Mesendoderm (in vitro differentiated cells): ENCODE results near the gene ZNF654.
A peak's percentile ranks its signal among the peaks of the same experiment; 100 is the strongest.
"Not testable (repeated sequence)": the region's sequence is repeated elsewhere in the genome, so short reads cannot be mapped to it uniquely, and the experiment has no call there.

ENCODE experiments used
- DNase-seq: peaks from one replicate; pipeline ENCODE4 v3.0.0; 2013
- H2AK5ac ChIP-seq: 2 replicates; pipeline ENCODE4 v1.6.1; 2013; ENCODE audit warnings: low read length, inconsistent platforms
- H2BK120ac ChIP-seq: 2 replicates; pipeline ENCODE4 v1.6.1; 2013; ENCODE audit warnings: low read depth, mild to moderate bottlenecking, low read length, moderate library complexity, mixed read lengths
- H2BK15ac ChIP-seq: replicated peaks from 2 replicates; pipeline ENCODE4 v1.6.1; 2013; ENCODE audit warnings: low read depth, mild to moderate bottlenecking, moderate library complexity
- H2BK5ac ChIP-seq: 2 replicates; pipeline ENCODE4 v1.6.1; 2013; ENCODE audit warnings: low read length, inconsistent platforms
- H3K18ac ChIP-seq: 2 replicates; pipeline ENCODE4 v1.6.1; 2013; ENCODE audit warnings: mild to moderate bottlenecking, low read length, mixed read lengths
- H3K23ac ChIP-seq: one replicate; pipeline ENCODE4 v1.6.1; 2013; ENCODE audit warnings: low read length
- H3K27ac ChIP-seq: 2 replicates; pipeline ENCODE4 v1.5.1; 2013; ENCODE audit warnings: low read depth, mild to moderate bottlenecking, inconsistent platforms, low read length, moderate library complexity
- H3K27me3 ChIP-seq: 2 replicates; pipeline ENCODE4 v1.6.1; 2013; ENCODE audit warnings: low read length, control low read depth, mild to moderate bottlenecking, inconsistent platforms; ENCODE audit not compliant: insufficient read depth, poor library complexity
- H3K36me3 ChIP-seq: 2 replicates; pipeline ENCODE4 v1.6.1; 2013; ENCODE audit warnings: low read length, inconsistent platforms; ENCODE audit not compliant: control insufficient read depth, insufficient read depth
- H3K4ac ChIP-seq: one replicate; pipeline ENCODE4 v1.6.1; 2013; ENCODE audit warnings: low read depth, mild to moderate bottlenecking, low read length, moderate library complexity
- H3K4me1 ChIP-seq: 2 replicates; pipeline ENCODE4 v1.6.1; 2013; ENCODE audit warnings: low read depth, low read length, inconsistent platforms; ENCODE audit not compliant: control insufficient read depth
- H3K4me2 ChIP-seq: 2 replicates; pipeline ENCODE4 v1.6.1; 2013; ENCODE audit warnings: low read length
- H3K4me3 ChIP-seq: 2 replicates; pipeline ENCODE4 v1.5.1; 2013; ENCODE audit warnings: mild to moderate bottlenecking, low read length
- H3K56ac ChIP-seq: one replicate; pipeline ENCODE4 v1.6.1; 2013; ENCODE audit warnings: low read length
- H3K79me1 ChIP-seq: 2 replicates; pipeline ENCODE4 v1.6.1; 2013; ENCODE audit warnings: low read length, inconsistent platforms
- H3K79me2 ChIP-seq: 2 replicates; pipeline ENCODE4 v1.6.1; 2013; ENCODE audit warnings: mild to moderate bottlenecking, low read length; ENCODE audit not compliant: control insufficient read depth, insufficient read depth
- H3K9ac ChIP-seq: 2 replicates; pipeline ENCODE4 v1.6.1; 2013; ENCODE audit warnings: low read length, inconsistent platforms
- H4K5ac ChIP-seq: one replicate; pipeline ENCODE4 v1.6.1; 2013; ENCODE audit warnings: low read length
- H4K8ac ChIP-seq: one replicate; pipeline ENCODE4 v1.6.1; 2013; ENCODE audit warnings: low read depth, mild to moderate bottlenecking, control low read depth, low read length, moderate library complexity
- WGBS: extraction: QIAGEN DNeasy Blood & Tissue Kit; methylation state at CpG from one replicate; pipeline ENCODE4 v1.1.7; 2013; ENCODE audit warnings: low lambda C conversion rate, missing lambda C conversion rate; ENCODE audit not compliant: insufficient coverage; ENCODE audit errors: extremely low coverage; 5-methylcytosine and 5-hydroxymethylcytosine counted together

Gene ZNF654

GRCh38 chr3:88112289-88112688 lies 53.2 kb downstream of the ZNF654 start:
- H3K79me2 ChIP-seq = no peaks in the 10 kb centered on the region
- H3K4me3 ChIP-seq = no peak overlapping the region
- no peak overlapping the region for H3K4me2 ChIP-seq
- H4K8ac ChIP-seq = no peak overlapping the region
- DNase-seq = no peak
- H3K9ac ChIP-seq = no peak overlapping the region
- H2BK15ac ChIP-seq = no peak overlapping the region
- no peak overlapping the region for H2AK5ac ChIP-seq
- WGBS = no CpG with 5 or more reads among the region's 1 CpG
- H3K79me1 ChIP-seq = peaks cover 2% of the 10 kb centered on the region
- H3K27ac ChIP-seq = no peak overlapping the region
- no peak overlapping the region for H2BK120ac ChIP-seq
- no peaks in the 10 kb centered on the region for H3K27me3 ChIP-seq
- H3K36me3 ChIP-seq = no peaks in the 10 kb centered on the region
- H3K23ac ChIP-seq = no peak overlapping the region
- no peak overlapping the region for H3K4ac ChIP-seq
- no peak overlapping the region for H4K5ac ChIP-seq
- H3K4me1 ChIP-seq = no peaks in the 10 kb centered on the region
- no peak overlapping the region for H3K18ac ChIP-seq
- H2BK5ac ChIP-seq = no peak overlapping the region
- H3K56ac ChIP-seq = no peak overlapping the region

- Histone ChIP-seq H4K5ac (no peak overlapping the region), H3K27me3 (no peaks in the 10 kb centered on the region), H2BK120ac (no peak overlapping the region), H3K79me2 (no peaks in the 10 kb centered on the region), H2AK5ac (no peak overlapping the region), H3K27ac (no peak overlapping the region), H3K4me1 (no peaks in the 10 kb centered on the region), H3K4me3 (no peak overlapping the region), H3K4me2 (no peak overlapping the region), H3K9ac (no peak overlapping the region), H3K36me3 (no peaks in the 10 kb centered on the region), H2BK5ac (no peak overlapping the region), H3K18ac (no peak overlapping the region), H4K8ac (no peak overlapping the region), H3K4ac (no peak overlapping the region), H2BK15ac (no peak overlapping the region), H3K56ac (no peak overlapping the region), H3K79me1 (peaks cover 2% of the 10 kb centered on the region), H3K23ac (no peak overlapping the region)
- WGBS = no CpG with 5 or more reads among the region's 5 CpGs
- DNase-seq = peak; percentile 84
These were observed 54.5 kb downstream of the ZNF654 start for GRCh38 chr3:88113311-88114162.

GRCh38 chr3:88114878-88115549 lies 56.0 kb downstream of the ZNF654 start:
- Histone ChIP-seq H2BK120ac (no peak overlapping the region), H3K23ac (no peak overlapping the region), H3K18ac (no peak overlapping the region), H3K9ac (no peak overlapping the region), H4K5ac (no peak overlapping the region), H2BK15ac (no peak overlapping the region), H3K27ac (no peak overlapping the region), H3K36me3 (no peaks in the 10 kb centered on the region), H3K56ac (no peak overlapping the region), H3K4me2 (no peak overlapping the region), H3K4me1 (no peaks in the 10 kb centered on the region), H3K4ac (no peak overlapping the region), H3K79me2 (no peaks in the 10 kb centered on the region), H2BK5ac (no peak overlapping the region), H3K4me3 (no peak overlapping the region), H3K27me3 (no peaks in the 10 kb centered on the region), H3K79me1 (peaks cover 2% of the 10 kb centered on the region), H2AK5ac (no peak overlapping the region), H4K8ac (no peak overlapping the region)
- WGBS = no CpG with 5 or more reads among the region's 3 CpGs
- DNase-seq = no peak

- no peak overlapping the region for H4K5ac ChIP-seq
- H2BK5ac ChIP-seq = no peak overlapping the region
- no peak overlapping the region for H4K8ac ChIP-seq
- no peak overlapping the region for H2AK5ac ChIP-seq
- H3K4me1 ChIP-seq = no peaks in the 10 kb centered on the region
- no peak overlapping the region for H3K27ac ChIP-seq
- H3K79me1 ChIP-seq = no peaks in the 10 kb centered on the region
- H3K4ac ChIP-seq = no peak overlapping the region
- no peak overlapping the region for H2BK15ac ChIP-seq
- H3K79me2 ChIP-seq = no peaks in the 10 kb centered on the region
- no peak overlapping the region for H3K4me2 ChIP-seq
- WGBS = no CpG with 5 or more reads among the region's 1 CpG
- H2BK120ac ChIP-seq = no peak overlapping the region
- H3K9ac ChIP-seq = no peak overlapping the region
- H3K56ac ChIP-seq = no peak overlapping the region
- no peak overlapping the region for H3K18ac ChIP-seq
- no peak overlapping the region for H3K23ac ChIP-seq
- no peak overlapping the region for H3K4me3 ChIP-seq
- H3K27me3 ChIP-seq = no peaks in the 10 kb centered on the region
- no peak for DNase-seq
- no peaks in the 10 kb centered on the region for H3K36me3 ChIP-seq
These were observed 58.6 kb downstream of the ZNF654 start for GRCh38 chr3:88117683-88118082.

- not testable (repeated sequence) for H3K4me2 ChIP-seq, H3K23ac ChIP-seq, H3K27me3 ChIP-seq, H3K4ac ChIP-seq, H3K36me3 ChIP-seq, H2BK5ac ChIP-seq, H3K79me1 ChIP-seq, H2BK120ac ChIP-seq, H2AK5ac ChIP-seq, H3K27ac ChIP-seq, H3K9ac ChIP-seq, H3K56ac ChIP-seq, H3K79me2 ChIP-seq, H4K5ac ChIP-seq, H4K8ac ChIP-seq, H3K4me3 ChIP-seq, H3K4me1 ChIP-seq, DNase-seq, H2BK15ac ChIP-seq, H3K18ac ChIP-seq
- WGBS = no CpG with 5 or more reads among the region's 2 CpGs
These were observed 59.5 kb downstream of the ZNF654 start for GRCh38 chr3:88118603-88119002.
